Muscle of back (tissue), 11 donors: ENCODE measurements around the gene SIDT2. TPM values are rescaled to one million over a fixed set of nuclear protein-coding genes. Genes with fewer than 3 reads are reported as not detected.

Experiments
- DNase-seq, 3 donors: peaks; one replicate each; pipeline versions ENCODE4 v3.0.0 to v3.0.0-alpha.2; 2013
- polyA plus RNA-seq, 10 donors: library from polyadenylated mRNA; unstranded; fragments of 120-200 nt; gene quantifications; one replicate each; pipeline ENCODE4 v1.2.1, GENCODE V29; 2013; ENCODE audit not compliant: insufficient read length in 10 of 10

Gene SIDT2
- polyA plus RNA-seq, 10 donors = 23.0 to 42.5 (median 31.4) TPM

DNA sequence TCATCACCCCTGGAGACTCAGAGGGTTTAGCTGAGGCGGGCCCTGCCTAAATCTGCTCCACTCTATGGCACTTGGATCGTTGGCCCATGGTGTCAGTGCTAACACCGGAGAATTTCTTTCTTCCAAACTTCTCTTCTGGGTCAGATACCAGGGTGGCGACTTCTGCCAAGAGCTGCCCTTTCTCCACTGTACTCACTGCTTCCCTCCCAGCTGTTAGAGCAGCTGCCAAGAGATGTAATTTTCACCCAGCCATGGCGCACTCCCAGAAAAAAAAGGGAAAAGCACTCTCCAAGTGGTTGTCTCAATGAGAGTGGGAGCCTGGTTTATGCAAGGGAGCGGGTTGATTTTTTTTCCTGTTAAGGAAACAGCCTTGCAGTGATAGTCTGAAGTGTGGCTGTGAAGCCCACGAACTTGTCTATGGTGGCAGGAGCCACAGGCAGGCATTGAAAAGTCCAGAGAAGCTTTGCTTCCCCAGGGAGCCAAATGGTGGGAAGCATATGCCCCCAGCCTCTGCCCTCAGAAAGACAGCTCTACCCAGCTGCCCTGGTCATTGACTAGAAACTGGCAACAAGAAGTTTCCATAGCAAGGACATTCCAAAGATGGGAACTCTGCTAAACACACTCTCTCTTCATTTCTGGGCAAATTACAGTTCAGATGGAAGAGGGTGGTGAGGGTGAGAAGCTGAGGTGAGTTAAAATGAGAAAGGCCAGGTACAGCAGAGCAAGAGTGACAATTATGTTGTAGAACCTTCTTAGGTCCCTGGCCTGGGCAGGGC, 42.6 kb downstream of the SIDT2 start:
- DNase-seq = peak; percentile 60 to 80 (median 67)

DNA sequence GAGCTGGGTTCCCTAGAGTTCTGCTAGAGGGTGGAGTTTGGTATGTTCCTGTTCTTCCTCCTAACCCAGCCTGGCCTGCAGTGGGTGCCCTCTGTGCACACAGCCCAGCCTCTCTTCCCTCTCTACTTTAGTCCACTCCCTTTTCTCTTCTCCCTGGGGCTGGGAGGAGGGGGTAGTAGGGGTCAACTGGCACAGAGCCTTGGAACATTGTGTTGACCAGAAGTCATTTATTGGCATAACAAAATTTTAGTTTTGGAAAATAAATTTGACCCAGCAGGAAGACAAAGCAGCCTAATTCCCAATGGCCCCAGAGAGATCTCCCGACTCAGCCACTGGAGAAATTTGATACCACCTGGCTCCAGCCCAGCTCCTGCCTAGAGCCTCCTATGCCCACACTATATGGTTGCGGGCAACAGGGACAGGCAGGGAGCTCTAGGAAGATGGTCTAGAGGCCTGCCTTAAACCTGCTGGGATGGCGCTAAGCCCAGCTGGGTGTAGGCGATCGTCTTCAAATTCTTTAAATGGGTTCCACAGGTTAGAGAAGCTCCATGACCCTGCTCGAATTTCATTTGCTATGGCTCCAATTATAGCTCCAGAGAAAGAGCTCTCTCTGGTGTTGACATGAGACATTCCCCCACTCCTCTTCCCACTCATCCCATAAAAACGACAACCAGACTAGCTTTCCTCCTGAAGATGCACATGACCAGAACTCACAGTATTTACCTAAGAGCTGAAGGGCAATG, 43.4 kb downstream of the SIDT2 start:
- peak; percentile 80 to 85 (median 81) for DNase-seq

DNA sequence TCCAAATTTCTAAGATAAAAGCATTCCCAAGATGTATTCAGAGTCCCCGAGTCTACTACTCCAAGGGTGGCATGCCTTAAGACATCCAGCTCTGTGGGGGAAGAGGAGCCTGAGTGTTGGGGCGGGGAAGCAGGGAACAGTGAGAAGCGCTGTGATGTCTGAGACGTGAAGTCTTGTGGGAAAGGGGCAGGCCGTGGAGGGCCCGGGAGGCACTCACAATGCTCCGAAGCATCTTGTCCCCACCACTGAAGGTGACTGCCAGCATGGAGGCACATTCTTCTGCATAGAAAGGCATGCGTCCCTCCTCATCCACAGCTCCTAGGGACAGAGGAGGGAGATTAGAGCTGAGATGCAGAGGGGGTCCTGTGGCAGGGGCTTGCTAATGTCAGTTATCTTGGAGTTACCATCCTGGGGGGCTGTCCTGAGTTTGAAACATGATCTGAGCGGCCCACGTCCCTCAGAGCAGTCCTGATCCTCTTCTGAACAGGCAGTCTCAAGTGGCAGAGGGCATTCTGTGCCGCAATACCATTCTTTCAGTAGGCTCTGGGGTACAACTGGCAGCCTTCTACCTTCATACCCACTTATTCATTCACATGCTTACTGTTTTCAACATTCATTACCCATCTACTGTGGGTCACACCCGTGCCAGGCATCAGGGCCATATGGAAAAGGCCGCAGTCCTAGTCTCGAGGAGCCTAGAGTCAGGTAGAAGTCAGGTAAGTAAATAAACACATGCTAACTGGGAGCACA, 44.6 kb downstream of the SIDT2 start:
- DNase-seq = no peak

DNA sequence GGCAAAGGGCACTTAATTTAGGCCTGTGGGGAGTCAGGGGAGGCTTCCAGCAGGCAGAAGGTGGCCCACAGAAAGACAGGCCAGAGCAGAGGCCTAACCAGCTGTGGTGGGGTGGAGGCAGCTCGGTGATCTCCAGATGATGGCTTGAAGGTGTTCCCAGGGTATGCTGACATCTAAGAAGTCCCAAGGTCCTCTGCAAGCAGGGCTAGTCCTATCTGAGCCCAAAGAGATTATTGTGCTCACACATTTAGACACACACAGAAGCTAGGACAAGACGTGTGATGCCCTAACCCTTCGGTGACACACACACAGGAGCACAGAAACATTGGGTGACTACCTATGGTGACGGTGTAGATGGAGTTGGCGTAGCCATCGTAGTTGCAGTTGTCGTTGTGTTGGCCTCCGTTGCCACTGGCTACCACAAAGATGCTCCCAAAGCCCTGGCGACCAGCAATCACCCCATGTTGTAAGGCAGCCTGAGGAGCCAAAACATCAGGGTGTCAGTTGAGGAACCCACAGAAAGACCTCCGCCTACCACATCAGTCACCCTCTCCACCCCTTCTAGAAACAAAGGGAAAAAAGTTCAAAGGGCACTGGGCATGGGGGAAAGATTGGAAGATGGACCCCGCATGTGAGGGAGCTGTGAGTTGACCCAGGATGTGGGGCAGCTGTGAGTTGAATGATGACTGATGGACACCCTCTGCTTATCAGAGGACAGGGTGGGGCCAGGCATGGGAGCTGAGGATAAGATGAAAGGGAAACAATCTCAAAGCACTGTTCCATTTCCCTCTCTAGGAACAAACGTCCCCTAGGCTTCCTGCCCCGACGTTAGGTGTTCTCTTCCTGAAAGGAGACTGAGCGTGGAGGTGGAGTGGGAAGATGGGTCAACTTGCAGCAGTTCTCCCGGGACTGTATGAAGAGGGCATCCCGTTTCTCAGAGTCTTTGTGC, 45.5 kb downstream of the SIDT2 start:
- DNase-seq = no peak

DNA sequence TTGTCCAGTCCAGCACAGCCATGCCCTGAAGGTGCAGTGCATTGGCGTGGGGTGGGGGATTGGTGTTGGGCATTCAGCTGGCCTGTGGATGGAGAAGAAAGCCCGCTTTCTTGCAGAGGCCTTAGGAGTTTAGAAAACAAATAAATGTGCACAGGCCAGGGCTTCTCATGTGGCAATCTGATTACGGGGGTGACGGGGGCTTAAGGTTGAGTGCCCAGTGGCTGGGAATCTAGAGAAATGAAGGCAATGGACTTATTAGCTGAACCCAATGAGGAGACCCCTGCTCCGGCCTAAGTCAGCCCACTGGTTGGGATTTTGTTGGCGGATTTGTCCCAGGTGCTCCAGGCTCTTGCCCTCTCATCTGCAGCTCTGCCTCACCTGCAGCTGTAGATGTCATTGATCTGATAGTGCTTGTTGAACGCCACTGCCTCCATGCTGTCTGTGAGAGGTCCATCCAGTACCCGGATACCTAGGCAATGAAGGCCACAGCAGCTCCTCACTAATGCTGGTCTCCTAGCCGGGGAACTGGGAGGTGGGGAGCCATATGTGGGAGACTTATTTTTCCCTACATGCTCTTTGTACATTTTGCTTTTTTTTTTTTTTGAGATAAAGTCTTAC, 47.1 kb downstream of the SIDT2 start:
- no peak for DNase-seq

DNA sequence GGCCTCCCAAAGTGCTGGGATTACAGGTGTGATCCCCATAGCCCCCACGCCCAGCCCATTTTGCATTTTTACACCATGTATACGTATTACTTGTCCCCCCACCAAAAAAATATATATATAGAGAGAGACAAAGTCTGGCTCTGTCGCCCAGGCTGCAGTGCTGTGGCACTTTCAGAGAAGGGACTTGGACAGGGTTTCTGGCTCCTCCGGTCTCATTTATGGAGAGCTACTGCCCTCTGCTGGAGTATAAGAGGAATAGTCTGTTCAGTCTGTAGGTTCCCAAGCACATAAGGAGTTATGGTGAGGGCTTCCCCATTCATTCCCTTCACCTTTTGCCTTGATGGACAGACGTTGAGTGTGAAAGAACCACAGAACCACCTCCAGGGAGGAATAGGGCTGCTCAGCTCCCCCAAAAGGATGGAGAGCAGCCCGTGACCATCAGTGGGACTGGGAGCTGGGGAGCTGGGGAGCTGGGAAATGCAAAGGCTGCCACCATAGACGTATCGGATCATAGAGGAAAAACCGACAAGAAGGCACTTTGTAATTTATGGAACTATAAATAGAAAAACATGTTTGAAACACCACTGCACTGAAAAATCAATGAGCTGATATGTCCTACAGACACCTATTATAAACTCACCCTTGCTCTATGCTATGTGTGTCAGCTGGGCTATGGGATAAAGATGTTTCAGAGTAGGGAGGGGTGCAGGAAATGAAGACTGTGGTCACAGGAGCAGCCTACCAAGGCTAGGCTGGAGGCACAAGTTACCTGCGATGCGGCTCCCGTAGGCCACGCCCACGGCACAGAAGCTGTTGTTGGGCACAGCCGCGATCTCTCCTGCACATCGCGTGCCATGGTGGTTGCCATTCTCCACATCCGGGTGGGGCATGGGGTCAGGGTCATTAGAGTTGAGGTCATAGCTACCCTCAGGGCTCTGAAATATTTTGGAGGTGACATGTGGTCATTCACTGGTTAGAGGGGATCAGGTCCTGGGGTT, 48.1 kb downstream of the SIDT2 start:
- peak; percentile 79 to 88 (median 86) for DNase-seq

DNA sequence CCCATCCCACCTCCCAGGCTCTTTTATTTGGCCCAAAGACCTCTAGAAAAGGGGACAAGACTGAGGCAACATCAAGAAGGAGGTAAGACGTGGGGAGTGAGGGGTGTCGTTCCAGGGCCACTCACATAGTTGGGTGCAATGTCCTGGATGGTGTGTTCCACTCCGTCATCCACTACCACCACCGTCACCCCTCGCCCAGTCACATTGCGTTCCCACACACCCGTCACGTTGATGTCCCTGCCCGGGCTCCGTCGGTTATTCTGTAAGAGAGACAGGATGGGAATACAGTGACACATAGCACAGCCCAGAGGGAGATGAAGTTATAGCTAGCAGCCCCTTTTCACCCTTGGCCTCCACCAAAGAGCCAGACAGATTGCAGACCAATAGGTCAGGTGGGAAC, 49.5 kb downstream of the SIDT2 start:
- no peak for DNase-seq

DNA sequence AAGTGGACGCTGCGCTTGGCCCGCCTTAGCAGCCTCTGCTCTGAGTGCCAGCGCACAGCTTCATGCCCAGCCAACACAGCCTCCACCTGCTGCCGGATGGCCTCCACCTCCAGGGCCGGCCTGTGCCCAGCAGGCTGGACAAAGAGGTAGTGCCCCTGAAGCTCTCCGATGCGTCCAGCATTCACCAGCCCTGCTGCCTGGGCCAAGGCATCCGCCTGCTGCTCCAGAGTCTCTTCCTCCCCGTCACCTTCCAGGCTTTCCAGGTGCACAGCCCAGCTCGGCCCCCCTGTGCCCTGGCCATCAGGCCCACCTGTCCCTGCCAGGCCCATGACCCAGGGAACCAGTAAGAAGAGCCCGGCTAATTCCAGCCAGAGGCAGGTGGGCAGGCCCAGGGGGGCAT, 50.9 kb downstream of the SIDT2 start:
- no peak for DNase-seq

DNA sequence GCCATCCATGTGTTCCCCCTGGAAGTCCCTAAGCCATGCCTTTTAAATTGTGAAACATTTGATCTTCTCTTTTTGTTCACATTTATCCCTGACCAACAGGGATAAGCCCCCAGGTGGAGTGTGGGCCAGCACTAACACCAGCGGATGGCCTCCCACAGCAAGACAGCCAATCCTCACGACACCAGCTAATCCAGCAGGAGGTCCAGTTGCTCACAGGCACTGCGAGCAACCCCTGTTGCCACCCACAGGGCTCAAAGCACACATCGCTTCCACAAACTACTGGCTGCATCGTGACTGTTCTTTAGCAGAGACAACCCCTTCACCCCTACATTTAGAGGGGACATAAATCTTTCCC, 51.4 kb downstream of the SIDT2 start:
- DNase-seq = no peak

DNA sequence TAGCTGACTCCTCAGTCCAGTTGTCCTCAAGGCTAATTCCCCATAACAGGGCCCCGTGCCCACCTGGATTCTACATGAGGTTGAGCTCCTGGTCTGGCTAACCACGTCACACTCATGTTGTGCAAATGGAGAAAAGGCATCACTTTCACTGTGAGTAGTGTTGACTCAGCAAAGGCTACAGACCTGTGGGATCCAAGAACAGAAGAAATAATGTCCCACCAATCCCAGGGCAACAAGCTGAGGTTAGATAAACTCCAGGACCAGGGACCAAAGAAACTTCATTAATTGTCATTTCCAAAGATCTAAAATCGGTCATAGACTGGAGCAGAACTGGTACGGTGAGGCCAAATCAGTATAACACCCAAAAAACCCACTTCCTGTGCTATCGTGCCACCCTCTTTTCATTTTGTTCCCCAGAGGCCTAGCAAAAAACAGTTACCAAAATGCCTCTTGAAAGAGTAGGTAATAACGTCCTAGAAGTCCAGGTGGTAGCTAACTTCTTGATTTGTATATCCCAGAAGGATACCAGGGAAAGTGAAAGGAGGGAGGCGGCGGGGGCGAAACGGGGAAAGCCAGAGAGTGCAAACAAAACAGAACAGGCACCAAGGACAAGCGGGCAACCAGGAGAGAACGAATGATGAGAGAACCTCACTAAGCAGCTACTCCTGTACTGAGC, 51.9 kb downstream of the SIDT2 start:
- no peak for DNase-seq

DNA sequence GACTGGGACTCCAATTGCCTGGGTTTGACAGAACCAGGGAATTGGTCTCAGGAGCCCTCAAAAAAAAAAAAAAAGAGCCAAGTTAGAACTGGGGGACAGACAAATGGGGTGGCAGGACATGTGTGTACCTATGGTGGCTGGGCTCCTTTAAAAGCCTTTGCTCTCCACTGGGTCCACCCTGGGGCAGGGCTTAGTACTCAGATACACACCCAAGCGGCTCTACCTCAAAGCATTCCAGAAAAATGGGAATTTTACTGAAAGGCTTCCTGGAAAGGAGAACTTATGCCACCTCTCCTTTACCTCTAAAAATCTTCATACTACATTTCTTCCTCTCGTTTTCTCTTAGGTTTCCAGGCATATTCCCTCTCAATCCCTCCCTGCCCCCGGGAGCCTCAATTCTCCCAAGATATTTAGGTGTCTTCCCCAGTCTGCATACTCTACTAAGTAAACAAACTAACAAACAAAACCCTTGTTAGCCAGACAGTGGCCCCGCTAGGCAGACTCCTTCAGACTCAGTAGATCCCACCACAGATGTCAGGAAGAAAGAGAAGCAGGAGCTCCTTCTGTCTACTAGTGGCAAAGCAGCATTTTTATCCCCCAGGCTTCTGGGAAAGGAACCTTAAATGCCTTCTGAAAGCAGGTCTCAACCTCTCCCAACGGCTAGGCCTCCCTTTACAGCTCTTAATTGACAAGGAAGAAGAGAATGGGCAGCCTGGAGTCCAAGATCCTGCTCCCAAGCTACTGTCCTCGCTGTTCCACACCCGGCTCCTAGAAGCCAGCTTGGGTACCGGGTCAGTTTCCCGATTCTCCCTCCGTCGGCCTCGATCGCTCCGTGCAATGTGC, 52.7 kb downstream of the SIDT2 start:
- DNase-seq = no peak

DNA sequence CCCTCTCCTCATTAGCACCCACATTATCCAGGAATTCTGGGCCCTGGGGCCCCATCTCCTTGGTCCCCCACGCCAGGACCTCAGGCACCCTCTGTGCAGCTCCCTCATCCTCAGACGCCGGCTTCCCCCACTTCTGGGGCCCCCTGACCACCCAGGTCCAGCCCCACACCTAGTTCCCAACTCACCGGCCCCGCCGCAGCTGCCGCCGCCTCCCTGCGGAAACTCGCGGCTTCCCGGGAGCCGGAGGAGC, 53.2 kb downstream of the SIDT2 start, which contains the start of gene PCSK7:
PCSK7 (minus strand) TSS at position 232 of the 250 bp plus-strand sequence. CDS start 2,229 bp downstream, outside the sequence.
- DNase-seq = no peak

DNA sequence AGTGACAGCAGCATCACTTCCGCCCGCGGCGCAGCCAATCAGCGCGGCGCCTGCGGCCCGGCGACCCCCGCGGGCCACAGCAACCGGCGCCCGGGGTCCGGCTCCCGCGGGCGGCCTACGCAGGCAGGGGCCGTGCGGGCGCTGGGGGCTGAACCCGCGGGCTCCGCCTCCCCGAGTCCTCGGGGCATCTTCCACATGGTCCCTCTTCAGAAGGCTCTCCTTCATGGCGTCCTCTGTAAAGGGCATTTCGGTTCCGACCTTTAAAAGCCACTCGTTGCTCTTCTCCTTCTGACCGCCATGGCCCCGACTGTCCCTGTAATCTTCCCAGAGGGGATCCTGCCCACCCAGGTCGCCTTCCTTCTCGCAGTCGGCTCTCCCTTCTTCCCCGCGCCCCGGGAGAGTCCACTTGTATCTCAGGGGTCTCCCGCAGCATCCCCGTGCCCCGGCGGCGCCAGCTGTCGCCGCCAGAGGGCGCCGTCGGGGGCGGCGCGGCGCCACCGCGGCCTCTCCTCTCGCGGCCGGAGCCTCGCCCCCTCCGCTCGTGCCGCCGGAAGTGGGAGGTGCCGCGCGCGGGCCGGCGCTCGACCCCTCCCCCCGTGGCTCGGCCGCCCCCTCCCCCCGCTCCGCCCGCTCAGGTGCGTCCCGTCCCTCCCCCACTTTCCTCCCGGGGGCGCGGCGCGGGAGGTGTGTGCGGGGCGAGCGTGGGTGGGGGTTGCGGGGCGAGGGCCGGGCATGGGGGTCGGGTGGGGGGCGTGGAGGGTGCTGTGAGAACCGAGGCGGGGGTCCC, 53.7 kb downstream of the SIDT2 start, which contains the start of gene RNF214:
RNF214 (plus strand) TSS at position 580 of the 787 bp plus-strand sequence. CDS start 1,602 bp downstream, outside the sequence.
- DNase-seq = peak; percentile 82 to 94 (median 93)

DNA sequence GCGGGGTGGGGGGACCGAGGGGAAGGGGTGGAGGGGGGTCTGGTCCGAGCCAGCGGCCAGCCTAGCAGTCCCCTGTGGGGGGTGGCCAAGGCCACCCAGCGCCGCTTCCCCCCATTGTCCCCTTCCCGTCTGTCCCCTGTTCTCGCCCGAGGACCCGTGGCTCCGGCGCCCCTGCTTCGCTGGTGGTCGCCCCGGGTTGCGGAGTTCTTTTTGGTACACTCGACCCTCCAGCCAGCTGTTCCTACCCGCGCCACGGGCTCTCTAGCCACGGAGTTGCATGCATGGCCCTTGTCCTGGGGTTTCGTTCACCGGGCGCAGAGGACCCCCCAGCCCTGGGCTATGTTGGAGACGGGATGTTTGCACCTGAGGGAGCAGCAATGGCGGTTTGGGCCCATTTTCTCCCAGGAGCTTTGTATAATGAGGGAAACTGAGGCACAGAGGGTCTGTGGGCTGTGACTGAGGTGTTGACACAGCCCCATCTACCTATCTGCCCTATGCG, 54.4 kb downstream of the SIDT2 start:
- peak in 1 of 3 donors; percentile 49 for DNase-seq

DNA sequence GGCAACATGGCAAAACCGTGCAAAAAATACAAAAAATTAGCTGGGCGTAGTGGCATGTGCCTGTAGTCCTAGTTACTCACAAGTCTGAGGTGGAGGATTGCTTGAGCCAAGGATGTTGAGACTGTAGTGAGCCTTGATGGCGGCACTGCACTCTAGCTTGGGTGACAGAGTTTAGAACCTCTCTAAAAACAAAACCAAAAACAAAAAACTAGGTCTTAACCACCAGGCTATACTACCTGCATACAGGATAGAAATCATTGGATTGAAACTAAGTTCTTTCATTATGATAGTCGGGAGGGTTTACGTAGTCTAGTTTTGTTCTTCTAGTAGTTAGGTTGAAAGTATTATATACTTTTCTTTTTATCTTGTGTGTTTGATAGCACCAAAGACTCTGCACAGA, 59.7 kb downstream of the SIDT2 start:
- DNase-seq = no peak

DNA sequence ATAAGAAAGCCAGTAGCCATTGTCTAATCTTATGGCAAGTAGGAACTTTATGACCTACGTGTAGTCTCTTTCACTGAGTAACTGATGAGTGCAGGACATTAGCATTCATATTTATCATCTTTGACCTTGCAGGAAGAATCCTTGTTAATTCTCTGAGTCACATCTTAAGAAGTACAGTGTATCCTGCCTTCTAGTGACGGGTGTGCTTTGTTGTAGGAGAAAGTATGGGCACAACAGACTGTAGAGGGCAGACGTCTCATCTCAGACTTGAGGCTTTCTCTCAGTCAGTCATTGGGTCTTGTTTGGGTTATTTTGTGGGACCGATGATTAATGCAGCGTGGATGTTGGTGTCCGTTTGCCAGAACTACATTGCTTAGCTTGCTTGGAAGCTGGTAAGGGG, 60.8 kb downstream of the SIDT2 start:
- peak in 1 of 3 donors; percentile 78 for DNase-seq
